ENCODE results near the gene PHACTR2.
"Not testable (repeated sequence)": the region's sequence is repeated elsewhere in the genome, so short reads cannot be mapped to it uniquely, and the experiment has no call there.

PHACTR2 gene

DNA sequence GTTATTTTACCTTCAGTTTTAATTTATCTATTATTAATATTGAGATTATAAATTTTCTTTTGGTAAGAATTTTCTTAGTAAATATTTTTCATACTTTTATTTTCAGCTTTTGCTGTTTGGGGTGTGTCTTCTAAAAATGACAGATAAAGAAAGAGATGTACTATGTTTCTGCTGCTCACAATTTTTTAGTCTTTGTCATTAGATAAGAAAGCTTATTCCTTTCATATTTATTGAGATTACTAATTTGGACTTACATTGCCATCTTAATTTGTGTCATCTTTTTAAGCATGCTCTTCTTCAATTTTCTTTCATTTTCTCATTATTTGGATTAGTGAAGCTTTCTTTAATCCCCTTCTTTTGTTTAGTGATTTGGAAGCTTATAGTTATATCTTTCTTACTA, 13.6 kb upstream of the PHACTR2 start:
- Histone ChIP-seq H3K27me3 (ENCODE audit: insufficient read depth, poor library complexity, severe bottlenecking) (no peaks in the 10 kb centered on the region), H3K4me1 (ENCODE audit: insufficient read depth, poor library complexity, severe bottlenecking) (peaks cover 4% of the 10 kb centered on the region), H3K27ac (ENCODE audit: poor library complexity, severe bottlenecking) (no peak overlapping the region), H3K4me3 (ENCODE audit: severe bottlenecking) (no peak overlapping the region), H3K36me3 (ENCODE audit: low read depth) (no peaks in the 10 kb centered on the region), H3K9me3 (ENCODE audit: severe bottlenecking) (peaks cover 9% of the 10 kb centered on the region)
- TF ChIP-seq, protein P1, sequence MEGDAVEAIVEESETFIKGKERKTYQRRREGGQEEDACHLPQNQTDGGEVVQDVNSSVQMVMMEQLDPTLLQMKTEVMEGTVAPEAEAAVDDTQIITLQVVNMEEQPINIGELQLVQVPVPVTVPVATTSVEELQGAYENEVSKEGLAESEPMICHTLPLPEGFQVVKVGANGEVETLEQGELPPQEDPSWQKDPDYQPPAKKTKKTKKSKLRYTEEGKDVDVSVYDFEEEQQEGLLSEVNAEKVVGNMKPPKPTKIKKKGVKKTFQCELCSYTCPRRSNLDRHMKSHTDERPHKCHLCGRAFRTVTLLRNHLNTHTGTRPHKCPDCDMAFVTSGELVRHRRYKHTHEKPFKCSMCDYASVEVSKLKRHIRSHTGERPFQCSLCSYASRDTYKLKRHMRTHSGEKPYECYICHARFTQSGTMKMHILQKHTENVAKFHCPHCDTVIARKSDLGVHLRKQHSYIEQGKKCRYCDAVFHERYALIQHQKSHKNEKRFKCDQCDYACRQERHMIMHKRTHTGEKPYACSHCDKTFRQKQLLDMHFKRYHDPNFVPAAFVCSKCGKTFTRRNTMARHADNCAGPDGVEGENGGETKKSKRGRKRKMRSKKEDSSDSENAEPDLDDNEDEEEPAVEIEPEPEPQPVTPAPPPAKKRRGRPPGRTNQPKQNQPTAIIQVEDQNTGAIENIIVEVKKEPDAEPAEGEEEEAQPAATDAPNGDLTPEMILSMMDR (IDR thresholded peaks at IDR 0.05; ENCODE audit: poor library complexity, severe bottlenecking) = no peak
- ATAC-seq (ENCODE audit: low read depth) = no peak
- DNase-seq (ENCODE audit: low spot score) = no peak

DNA sequence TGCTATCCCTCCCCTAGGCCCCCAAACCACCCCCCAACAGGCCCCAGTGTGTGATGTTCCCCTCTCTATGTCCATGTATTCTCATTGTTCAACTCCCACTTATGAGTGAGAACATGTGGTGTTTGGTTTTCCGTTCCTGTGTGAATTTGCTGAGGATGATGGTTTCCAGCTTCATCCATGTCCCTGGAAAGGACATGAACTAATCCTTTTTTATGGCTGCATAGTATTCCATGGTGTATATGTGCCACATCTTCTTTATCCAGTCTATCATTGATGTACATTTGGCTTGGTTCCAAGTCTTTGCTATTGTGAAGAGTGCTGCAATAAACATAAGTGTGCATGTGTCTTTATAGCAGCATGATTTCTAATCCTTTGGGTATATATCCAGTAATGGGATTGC, 11.8 kb upstream of the PHACTR2 start:
- not testable (repeated sequence) for ATAC-seq (ENCODE audit: low read depth); H3K27ac ChIP-seq (ENCODE audit: poor library complexity, severe bottlenecking); H3K36me3 ChIP-seq (ENCODE audit: low read depth); H3K4me1 ChIP-seq (ENCODE audit: insufficient read depth, poor library complexity, severe bottlenecking); DNase-seq (ENCODE audit: low spot score); H3K9me3 ChIP-seq (ENCODE audit: severe bottlenecking); H3K27me3 ChIP-seq (ENCODE audit: insufficient read depth, poor library complexity, severe bottlenecking); H3K4me3 ChIP-seq (ENCODE audit: severe bottlenecking)

DNA sequence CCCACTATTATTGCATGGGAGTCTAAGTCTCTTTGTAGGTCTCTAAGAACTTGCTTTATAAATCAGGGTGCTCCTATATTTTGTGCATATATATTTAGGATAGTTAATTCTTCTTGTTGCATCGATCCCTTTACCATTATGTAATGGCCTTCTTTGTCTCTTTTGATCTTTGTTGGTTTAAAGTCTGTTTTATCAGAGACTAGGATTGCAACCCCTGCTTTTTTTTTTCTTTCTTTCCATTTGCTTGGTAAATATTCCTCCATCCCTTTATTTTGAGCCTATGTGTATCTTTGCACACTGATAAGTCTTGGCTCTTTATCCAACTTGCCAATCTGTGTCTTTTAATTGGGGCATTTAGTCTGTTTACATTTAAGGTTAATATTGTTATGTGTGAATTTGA, 8.3 kb upstream of the PHACTR2 start:
- not testable (repeated sequence) for DNase-seq (ENCODE audit: low spot score); H3K4me3 ChIP-seq (ENCODE audit: severe bottlenecking); H3K36me3 ChIP-seq (ENCODE audit: low read depth); H3K27me3 ChIP-seq (ENCODE audit: insufficient read depth, poor library complexity, severe bottlenecking); H3K27ac ChIP-seq (ENCODE audit: poor library complexity, severe bottlenecking); H3K9me3 ChIP-seq (ENCODE audit: severe bottlenecking); ATAC-seq (ENCODE audit: low read depth)
- peaks cover 19% of the 10 kb centered on the region for H3K4me1 ChIP-seq (ENCODE audit: insufficient read depth, poor library complexity, severe bottlenecking)

DNA sequence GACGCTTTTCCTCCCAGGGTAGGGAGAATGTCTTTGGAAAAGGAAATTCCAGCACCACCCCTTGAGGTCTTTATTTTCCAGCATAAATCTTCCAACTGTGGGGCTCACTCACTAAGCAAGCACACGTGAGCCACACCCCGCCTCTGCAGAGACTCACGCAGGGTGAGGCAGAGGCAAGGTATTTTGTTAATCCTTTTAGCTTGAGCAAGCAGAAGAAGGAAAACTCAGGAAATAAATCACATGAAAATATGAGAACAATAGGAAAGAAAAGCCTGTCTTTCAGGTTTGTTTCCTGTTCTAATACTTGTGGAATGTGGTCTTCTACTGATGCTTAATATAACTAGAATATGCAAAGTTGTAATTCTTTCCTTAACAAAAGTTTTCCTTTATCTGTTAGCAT, 4.1 kb upstream of the PHACTR2 start:
- TF ChIP-seq, protein P1 (IDR thresholded peaks at IDR 0.05; ENCODE audit: poor library complexity, severe bottlenecking) = no peak
- DNase-seq (ENCODE audit: low spot score) (peak; percentile 83), ATAC-seq (ENCODE audit: low read depth) (peak; percentile 88)
- Histone ChIP-seq H3K27ac (ENCODE audit: poor library complexity, severe bottlenecking) (peak overlapping the region; percentile 96), H3K9me3 (ENCODE audit: severe bottlenecking) (no peaks in the 10 kb centered on the region), H3K4me3 (ENCODE audit: severe bottlenecking) (no peak overlapping the region), H3K4me1 (ENCODE audit: insufficient read depth, poor library complexity, severe bottlenecking) (peaks cover 49% of the 10 kb centered on the region), H3K36me3 (ENCODE audit: low read depth) (no peaks in the 10 kb centered on the region), H3K27me3 (ENCODE audit: insufficient read depth, poor library complexity, severe bottlenecking) (no peaks in the 10 kb centered on the region)

DNA sequence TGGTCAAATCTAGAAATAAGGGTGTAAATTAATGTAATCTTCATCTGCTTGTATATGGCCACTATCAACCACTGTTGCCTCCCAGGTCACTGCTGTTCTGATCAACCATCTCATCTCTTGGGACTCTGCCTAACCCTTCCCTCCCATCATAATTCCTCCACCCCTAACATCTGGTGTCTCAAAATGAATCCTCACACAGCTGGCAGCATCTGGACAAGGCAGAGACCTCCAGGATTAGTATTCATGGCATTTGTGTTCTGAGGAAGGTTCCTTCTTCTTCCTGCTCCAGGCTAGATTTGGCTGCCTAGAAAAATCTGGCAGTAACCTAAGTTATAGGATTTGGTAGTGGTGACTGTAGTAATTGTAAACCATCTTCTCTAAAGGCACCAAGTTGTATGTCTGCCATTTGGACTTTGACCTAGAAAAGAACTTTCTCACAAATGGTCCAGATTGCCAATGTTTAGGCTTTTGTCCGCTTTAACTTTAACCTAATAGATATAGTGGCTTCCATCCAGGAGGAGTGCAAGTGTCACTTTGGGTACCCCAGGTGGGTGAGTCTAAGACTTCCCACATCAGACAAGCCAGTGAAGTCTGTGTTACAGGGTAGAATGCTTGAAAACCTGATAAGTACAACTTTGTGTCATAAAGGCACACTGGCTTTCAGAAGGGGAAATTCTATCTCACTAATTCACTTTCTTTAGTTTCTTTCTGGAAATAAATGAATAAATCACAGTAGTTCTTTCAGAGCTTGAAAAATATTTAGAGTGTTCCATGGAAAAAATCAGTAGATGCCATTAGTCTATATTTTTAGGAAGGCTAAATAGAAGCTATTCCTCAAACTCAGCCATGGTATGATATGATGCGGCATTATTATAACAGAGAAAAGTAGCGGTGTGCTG, 3.0 kb upstream of the PHACTR2 start:
- Histone ChIP-seq H3K27ac (ENCODE audit: poor library complexity, severe bottlenecking) (peak overlapping the region; percentile 96), H3K4me1 (ENCODE audit: insufficient read depth, poor library complexity, severe bottlenecking) (peaks cover 52% of the 10 kb centered on the region), H3K4me3 (ENCODE audit: severe bottlenecking) (no peak overlapping the region), H3K9me3 (ENCODE audit: severe bottlenecking) (no peaks in the 10 kb centered on the region), H3K27me3 (ENCODE audit: insufficient read depth, poor library complexity, severe bottlenecking) (no peaks in the 10 kb centered on the region), H3K36me3 (ENCODE audit: low read depth) (no peaks in the 10 kb centered on the region)
- no peak for DNase-seq (ENCODE audit: low spot score)
- no peak for ATAC-seq (ENCODE audit: low read depth)
- TF ChIP-seq, protein P1 (IDR thresholded peaks at IDR 0.05; ENCODE audit: poor library complexity, severe bottlenecking) = no peak

DNA sequence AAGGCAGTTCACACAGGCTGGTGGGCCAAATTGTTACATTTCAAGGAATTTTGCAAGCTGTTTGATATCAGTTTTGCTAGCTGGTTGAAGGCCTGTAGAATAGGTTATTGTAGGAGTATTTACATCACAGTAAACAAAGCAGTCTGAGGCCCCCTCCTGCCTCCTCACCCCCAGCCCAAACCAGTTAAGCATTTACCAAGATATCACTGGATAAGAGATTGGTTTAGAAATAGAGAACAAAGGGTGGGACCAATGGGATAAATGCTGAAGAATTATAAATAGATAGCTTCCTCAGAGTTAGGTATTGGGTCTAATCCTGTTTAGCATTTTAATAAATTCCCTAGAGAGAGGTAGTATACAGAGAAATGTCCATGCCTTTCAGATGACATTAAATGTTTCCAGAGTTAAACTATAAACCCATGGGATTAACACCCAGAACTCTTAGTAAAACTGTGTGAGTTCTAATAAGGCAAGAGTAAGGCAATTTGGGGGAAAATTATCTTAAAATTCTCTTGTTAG, 2.3 kb upstream of the PHACTR2 start:
- H3K36me3 ChIP-seq (ENCODE audit: low read depth) = no peaks in the 10 kb centered on the region
- no peak overlapping the region for H3K4me3 ChIP-seq (ENCODE audit: severe bottlenecking)
- peak overlapping the region; percentile 96 for H3K27ac ChIP-seq (ENCODE audit: poor library complexity, severe bottlenecking)
- TF ChIP-seq, protein P1 (IDR thresholded peaks at IDR 0.05; ENCODE audit: poor library complexity, severe bottlenecking) = no peak
- no peaks in the 10 kb centered on the region for H3K27me3 ChIP-seq (ENCODE audit: insufficient read depth, poor library complexity, severe bottlenecking)
- H3K9me3 ChIP-seq (ENCODE audit: severe bottlenecking) = no peaks in the 10 kb centered on the region
- peaks cover 59% of the 10 kb centered on the region for H3K4me1 ChIP-seq (ENCODE audit: insufficient read depth, poor library complexity, severe bottlenecking)
- DNase-seq (ENCODE audit: low spot score) (no peak), ATAC-seq (ENCODE audit: low read depth) (no peak)
